Measurements from ENCODE around the gene MALT1. TPM values are rescaled to one million over a fixed set of nuclear protein-coding genes. Genes with fewer than 3 reads are reported as not detected.

MALT1 gene
- polyA plus RNA-seq, 1 donor from 2014 or later, result 40.5 TPM

- Histone ChIP-seq H3F3A (ENCODE audit: insufficient read depth, low read length, poor library complexity, severe bottlenecking) (no peaks in the 10 kb centered on the region), H3K4me2 (ENCODE audit: low read length) (no peak overlapping the region), H4K20me1 (ENCODE audit: insufficient read depth) (no peaks in the 10 kb centered on the region), H3K4me3 (ENCODE audit: low read length) (no peak overlapping the region), H3K9ac (ENCODE audit: low read length) (no peak overlapping the region), H3K79me2 (replicated peaks; ENCODE audit: insufficient read depth, low read length) (no peaks in the 10 kb centered on the region), H3K9me3 (ENCODE audit: low read length) (no peaks in the 10 kb centered on the region), H3K9me2 (ENCODE audit: insufficient read depth, low read length) (no peaks in the 10 kb centered on the region), H3K27me3 (ENCODE audit: insufficient read depth, low read depth, low read length) (no peaks in the 10 kb centered on the region), H3K36me3 (ENCODE audit: insufficient read depth, low read length) (no peaks in the 10 kb centered on the region), H2AFZ (ENCODE audit: low read depth, low read length) (no peak overlapping the region), H3K27ac (ENCODE audit: low read length) (no peak overlapping the region)
- TF ChIP-seq REST (IDR thresholded peaks at IDR 0.05; ENCODE audit: borderline replicate concordance), result no peak
- TF ChIP-seq EZH2 (IDR thresholded peaks at IDR 0.05; ENCODE audit: borderline replicate concordance, insufficient read depth, low read length, poor library complexity, severe bottlenecking), result no peak
- no peak for TF ChIP-seq TAF1 (IDR thresholded peaks at IDR 0.05; ENCODE audit: low read depth)
- TF ChIP-seq EP300 (conservative IDR thresholded peaks at IDR 0.05; ENCODE audit: poor library complexity, severe bottlenecking), result no peak
- TF ChIP-seq MXI1 (conservative IDR thresholded peaks at IDR 0.05; ENCODE audit: poor library complexity, severe bottlenecking), result no peak
- no peak for TF ChIP-seq POLR2AphosphoS5 (IDR thresholded peaks at IDR 0.05)
- TF ChIP-seq, protein P1, sequence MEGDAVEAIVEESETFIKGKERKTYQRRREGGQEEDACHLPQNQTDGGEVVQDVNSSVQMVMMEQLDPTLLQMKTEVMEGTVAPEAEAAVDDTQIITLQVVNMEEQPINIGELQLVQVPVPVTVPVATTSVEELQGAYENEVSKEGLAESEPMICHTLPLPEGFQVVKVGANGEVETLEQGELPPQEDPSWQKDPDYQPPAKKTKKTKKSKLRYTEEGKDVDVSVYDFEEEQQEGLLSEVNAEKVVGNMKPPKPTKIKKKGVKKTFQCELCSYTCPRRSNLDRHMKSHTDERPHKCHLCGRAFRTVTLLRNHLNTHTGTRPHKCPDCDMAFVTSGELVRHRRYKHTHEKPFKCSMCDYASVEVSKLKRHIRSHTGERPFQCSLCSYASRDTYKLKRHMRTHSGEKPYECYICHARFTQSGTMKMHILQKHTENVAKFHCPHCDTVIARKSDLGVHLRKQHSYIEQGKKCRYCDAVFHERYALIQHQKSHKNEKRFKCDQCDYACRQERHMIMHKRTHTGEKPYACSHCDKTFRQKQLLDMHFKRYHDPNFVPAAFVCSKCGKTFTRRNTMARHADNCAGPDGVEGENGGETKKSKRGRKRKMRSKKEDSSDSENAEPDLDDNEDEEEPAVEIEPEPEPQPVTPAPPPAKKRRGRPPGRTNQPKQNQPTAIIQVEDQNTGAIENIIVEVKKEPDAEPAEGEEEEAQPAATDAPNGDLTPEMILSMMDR (IDR thresholded peaks at IDR 0.05; ENCODE audit: poor library complexity, severe bottlenecking), result no peak
- no peak for TF ChIP-seq SMC3 (conservative IDR thresholded peaks at IDR 0.05; ENCODE audit: poor library complexity)
- TF ChIP-seq RAD21 (conservative IDR thresholded peaks at IDR 0.05), result no peak
Measured at GRCh38 chr18:58657081-58657480, 14.2 kb upstream of the MALT1 start.

- no peaks in the 10 kb centered on the region for H3K9me3 ChIP-seq (ENCODE audit: low read length)
- no peaks in the 10 kb centered on the region for H3K9me2 ChIP-seq (ENCODE audit: insufficient read depth, low read length)
- no peak overlapping the region for H3K4me2 ChIP-seq (ENCODE audit: low read length)
- no peak overlapping the region for H3K4me3 ChIP-seq (ENCODE audit: low read length)
- no peak overlapping the region for H2AFZ ChIP-seq (ENCODE audit: low read depth, low read length)
- H3F3A ChIP-seq (ENCODE audit: insufficient read depth, low read length, poor library complexity, severe bottlenecking), result no peaks in the 10 kb centered on the region
- no peaks in the 10 kb centered on the region for H3K36me3 ChIP-seq (ENCODE audit: insufficient read depth, low read length)
- no peaks in the 10 kb centered on the region for H4K20me1 ChIP-seq (ENCODE audit: insufficient read depth)
- no peak overlapping the region for H3K9ac ChIP-seq (ENCODE audit: low read length)
- H3K27ac ChIP-seq (ENCODE audit: low read length), result no peak overlapping the region
- H3K27me3 ChIP-seq (ENCODE audit: insufficient read depth, low read depth, low read length), result no peaks in the 10 kb centered on the region
- H3K79me2 ChIP-seq (replicated peaks; ENCODE audit: insufficient read depth, low read length), result no peaks in the 10 kb centered on the region
- TF ChIP-seq REST (IDR thresholded peaks at IDR 0.05; ENCODE audit: borderline replicate concordance), result no peak
- TF ChIP-seq RAD21 (conservative IDR thresholded peaks at IDR 0.05), result no peak
- TF ChIP-seq EZH2 (IDR thresholded peaks at IDR 0.05; ENCODE audit: borderline replicate concordance, insufficient read depth, low read length, poor library complexity, severe bottlenecking), result no peak
- TF ChIP-seq TAF1 (IDR thresholded peaks at IDR 0.05; ENCODE audit: low read depth), result no peak
- no peak for TF ChIP-seq MXI1 (conservative IDR thresholded peaks at IDR 0.05; ENCODE audit: poor library complexity, severe bottlenecking)
- no peak for TF ChIP-seq SMC3 (conservative IDR thresholded peaks at IDR 0.05; ENCODE audit: poor library complexity)
- TF ChIP-seq, protein P1 (IDR thresholded peaks at IDR 0.05; ENCODE audit: poor library complexity, severe bottlenecking), result no peak
- TF ChIP-seq EP300 (conservative IDR thresholded peaks at IDR 0.05; ENCODE audit: poor library complexity, severe bottlenecking), result no peak
- no peak for TF ChIP-seq POLR2AphosphoS5 (IDR thresholded peaks at IDR 0.05)
Measured at GRCh38 chr18:58657494-58657893, 13.8 kb upstream of the MALT1 start.
